HepG2 (cell line): Measurements from ENCODE around the gene TTBK1. TPM values are rescaled to one million over a fixed set of nuclear protein-coding genes. Genes with fewer than 3 reads are reported as not detected.

Source experiments
- FOXA1 ChIP-seq, 2 experiments: fragments of 450-650 bp in 1 of 2; sonication (generic) in 1 of 2; formaldehyde crosslinking in 1 of 2; IDR thresholded peaks; 2 replicates each; pipeline versions ENCODE4 v1.4.0 to v1.6.1; 2016 to 2020; ENCODE audit warnings: missing genetic modification reagents in 1 of 2
- GPBP1L1 ChIP-seq: sonication (generic); formaldehyde crosslinking; IDR thresholded peaks from 2 replicates; pipeline ENCODE4 v1.5.0; 2020; ENCODE audit warnings: mild to moderate bottlenecking, missing genetic modification reagents
- SMAD9 ChIP-seq: sonication (generic); formaldehyde crosslinking; IDR thresholded peaks from 2 replicates; pipeline ENCODE4 v1.5.1; 2020; ENCODE audit warnings: mild to moderate bottlenecking, missing genetic modification reagents
- SNAPC4 ChIP-seq: sonication (generic); formaldehyde crosslinking; IDR thresholded peaks from 2 replicates; pipeline ENCODE4 v1.4.0; 2020; ENCODE audit warnings: mild to moderate bottlenecking, missing genetic modification reagents
- STAG1 ChIP-seq: sonication (generic); formaldehyde crosslinking; IDR thresholded peaks from 2 replicates; pipeline ENCODE4 v1.4.0; 2020; ENCODE audit warnings: missing genetic modification reagents
- TBX2 ChIP-seq: sonication (generic); formaldehyde crosslinking; IDR thresholded peaks from 2 replicates; pipeline ENCODE4 v1.5.0; 2020; ENCODE audit warnings: missing genetic modification reagents, mild to moderate bottlenecking, borderline replicate concordance
- TFDP1 ChIP-seq: IDR thresholded peaks from 2 replicates; pipeline ENCODE4 v1.6.1; 2016; ENCODE audit warnings: missing compliant biosample characterization, missing genetic modification reagents, borderline replicate concordance
- ZBED4 ChIP-seq: sonication (generic); formaldehyde crosslinking; IDR thresholded peaks from 2 replicates; pipeline ENCODE4 v1.4.0; 2020; ENCODE audit warnings: missing genetic modification reagents, borderline replicate concordance
- ZFAT ChIP-seq: sonication (generic); formaldehyde crosslinking; conservative IDR thresholded peaks from 2 replicates; pipeline ENCODE4 v1.8.1; 2023; ENCODE audit warnings: missing genetic modification reagents, inconsistent platforms
- ZFP36 ChIP-seq: fragments of 150-350 bp; IDR thresholded peaks from 2 replicates; pipeline ENCODE4 v1.6.1; 2018; ENCODE audit warnings: borderline replicate concordance, low read length, low read depth; ENCODE audit not compliant: partially characterized antibody
- ZHX1 ChIP-seq: sonication (generic); formaldehyde crosslinking; IDR thresholded peaks from 2 replicates; pipeline ENCODE4 v1.8.1; 2022; ENCODE audit warnings: low read depth, mild to moderate bottlenecking, missing genetic modification reagents
- ZNF510 ChIP-seq: sonication (generic); formaldehyde crosslinking; IDR thresholded peaks from 2 replicates; pipeline ENCODE4 v1.4.0; 2020; ENCODE audit warnings: low read depth, mild to moderate bottlenecking, missing genetic modification reagents
- ZNF580 ChIP-seq: IDR thresholded peaks from 2 replicates; pipeline ENCODE4 v1.6.1; 2016; ENCODE audit warnings: low read depth, borderline replicate concordance
- ZNF746 ChIP-seq: sonication (generic); formaldehyde crosslinking; IDR thresholded peaks from 2 replicates; pipeline ENCODE4 v1.8.0; 2022; ENCODE audit warnings: mild to moderate bottlenecking, missing genetic modification reagents
- polyA plus RNA-seq, 8 experiments: library from polyadenylated mRNA; depleted of rRNA in 3 of 8; stranded (reverse) in 7 of 8; unstranded in 1 of 8; fragments of >200 nt; fragmentation: Illumina TruSeq in 4 of 8; extraction: Trizol in 4 of 8; gene quantifications; 2 replicates each; pipeline versions ENCODE4 v1.2.1 to v1.2.3, GENCODE V29; 2011 to 2016; ENCODE audit warnings: low read depth in 4 of 8, missing spikeins in 1 of 8, mixed read lengths in 1 of 8; ENCODE audit not compliant: insufficient read depth in 1 of 8
- total RNA-seq, 5 experiments: library from RNA; depleted of rRNA; stranded (reverse); fragments of >200 nt; fragmentation: Illumina TruSeq; extraction: Trizol; gene quantifications; 2 replicates each; pipeline ENCODE4 v1.2.3, GENCODE V29; 2016; ENCODE audit warnings: low read depth in 1 of 5

Gene TTBK1
- total and polyA plus RNA-seq, 2 of the 13 experiments (the other 11 are each of a cell fraction or from before 2014, with no cell fraction given), result 0.24 to 0.33 TPM

- no peak for TF ChIP-seq ZNF510 (CRISPR knock-in tag)
- no peak for TF ChIP-seq ZNF746 (CRISPR knock-in tag)
- no peak for TF ChIP-seq TFDP1 (CRISPR knock-in tag)
- no peak for TF ChIP-seq ZFAT
- no peak for TF ChIP-seq SMAD9
- no peak for TF ChIP-seq ZNF580
- peak; percentile 39; the same call in 1 of the 2 replicates for TF ChIP-seq SNAPC4 (CRISPR knock-in tag)
- no peak for TF ChIP-seq ZBED4 (CRISPR knock-in tag)
- TF ChIP-seq ZFP36, result no peak
- no peak for TF ChIP-seq FOXA1 (IDR thresholded peaks at IDR 0.05)
- TF ChIP-seq FOXA1 (CRISPR knock-in tag; IDR thresholded peaks at IDR 0.05), result no peak
- no peak for TF ChIP-seq TBX2 (CRISPR knock-in tag)
- no peak for TF ChIP-seq STAG1 (CRISPR knock-in tag)
- TF ChIP-seq GPBP1L1 (CRISPR knock-in tag), result no peak
- TF ChIP-seq ZHX1, result no peak
Measured at GRCh38 chr6:43277306-43277642, 34.0 kb downstream of the TTBK1 start (continued).
